ENCODE results near the gene GADD45G.

- TF ChIP-seq CREB5 (CRISPR knock-in tag; IDR thresholded peaks at IDR 0.05; ENCODE audit: low read depth) (no peak), RARB (CRISPR knock-in tag; IDR thresholded peaks at IDR 0.05) (no peak), ZNF565 (CRISPR knock-in tag; conservative IDR thresholded peaks at IDR 0.05; ENCODE audit: low read depth) (no peak), ARNTL (CRISPR knock-in tag; IDR thresholded peaks at IDR 0.05; ENCODE audit: borderline replicate concordance, low read depth) (no peak)
These were observed 49.8 kb upstream of the GADD45G start for GRCh38 chr9:89555036-89555415.

Data from SK-N-SH treated with all-trans-retinoic acid at 6 μM for 48 hours (cell line).